Measurements from ENCODE around the gene MRNIP. TPM values are rescaled to one million over a fixed set of nuclear protein-coding genes. Genes with fewer than 3 reads are reported as not detected.

Gene MRNIP
- total RNA-seq, 2 donors from 2014 or later, result 23.4 to 34.8 TPM

GRCh38 chr5:179876610-179876952 is 18.0 kb upstream of the MRNIP start:
- intact Hi-C loops (cut with DNase I), result no loop called here
- H3K27me3 ChIP-seq, result no peaks in the 10 kb centered on the region
- H3K4me1 ChIP-seq, result no peaks in the 10 kb centered on the region
- TF ChIP-seq CTCF (IDR thresholded peaks at IDR 0.05), result no peak
- no peak for TF ChIP-seq POLR2A (IDR thresholded peaks at IDR 0.05)
- no peak overlapping the region for H3K4me3 ChIP-seq
- H3K9me3 ChIP-seq, result no peaks in the 10 kb centered on the region
- DNase-seq, result no peak
- 80 to 93% methylated on average over 3 of the region's 3 CpGs for WGBS, 2 donors
- ATAC-seq, result no peak
- H3K27ac ChIP-seq, result no peak overlapping the region
- peaks cover 4 to 33% of the 10 kb centered on the region in 2 donors for H3K36me3 ChIP-seq (replicated peaks in 1 of 2; ENCODE audit: insufficient read depth in 1 of 2, low read depth in 2 of 2)

GRCh38 chr5:179875741-179876609 is 17.4 kb upstream of the MRNIP start:
- ATAC-seq (no peak), DNase-seq (no peak)
- TF ChIP-seq CTCF (IDR thresholded peaks at IDR 0.05) (no peak), POLR2A (IDR thresholded peaks at IDR 0.05) (no peak)
- Histone ChIP-seq H3K27me3 (no peaks in the 10 kb centered on the region), H3K36me3 (replicated peaks in 1 of 2; ENCODE audit: insufficient read depth in 1 of 2, low read depth in 2 of 2) (peaks cover 4 to 35% of the 10 kb centered on the region in 2 donors), H3K9me3 (no peaks in the 10 kb centered on the region), H3K27ac (no peak overlapping the region), H3K4me3 (no peak overlapping the region), H3K4me1 (no peaks in the 10 kb centered on the region)
- intact Hi-C loops (cut with DNase I), result no loop called here
- WGBS, 2 donors, result 92 to 93% methylated on average over 8 to 16 of the region's 16 CpGs

DNA sequence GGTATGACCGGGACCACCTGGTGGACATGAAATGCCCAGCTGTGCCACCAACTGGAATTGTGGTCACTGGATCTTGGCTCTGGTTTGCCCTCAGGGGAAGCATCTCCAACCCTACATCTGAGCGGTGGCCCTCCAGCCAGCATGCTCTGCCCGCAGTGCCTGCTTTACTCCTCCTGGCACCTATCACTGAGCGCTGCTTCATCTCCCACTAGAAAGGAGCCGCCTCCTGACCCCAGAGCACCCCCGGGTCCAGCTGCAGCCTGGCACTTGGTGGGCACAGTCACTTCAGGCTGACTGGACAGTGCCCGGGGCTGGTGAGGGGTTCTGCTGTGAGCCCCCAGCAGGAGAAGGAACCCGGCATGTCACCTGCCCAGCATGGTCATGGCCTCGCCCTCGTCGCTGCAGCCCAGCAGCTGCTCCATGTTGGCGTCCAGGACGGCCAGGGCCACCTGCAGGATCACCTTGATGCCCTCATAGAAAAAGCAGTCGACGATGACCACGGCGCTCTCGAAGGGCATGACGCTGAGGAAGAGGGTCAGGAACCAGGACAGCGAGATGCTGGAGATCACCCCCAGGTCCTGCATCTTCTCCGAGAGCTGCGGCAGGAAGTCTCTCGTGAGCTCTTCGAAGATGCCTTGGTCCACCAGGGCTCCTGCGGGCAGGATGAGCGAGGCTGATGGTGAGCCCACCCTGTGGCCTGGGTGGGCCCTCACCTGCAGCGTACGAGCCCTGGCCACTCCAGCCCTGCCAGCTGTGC is 16.1 kb upstream of the MRNIP start:
- Histone ChIP-seq H3K27me3 (no peaks in the 10 kb centered on the region), H3K4me3 (no peak overlapping the region), H3K9me3 (no peaks in the 10 kb centered on the region), H3K36me3 (replicated peaks in 1 of 2; ENCODE audit: insufficient read depth in 1 of 2, low read depth in 2 of 2) (peaks cover 4 to 35% of the 10 kb centered on the region in 2 donors), H3K27ac (no peak overlapping the region), H3K4me1 (no peaks in the 10 kb centered on the region)
- TF ChIP-seq POLR2A (IDR thresholded peaks at IDR 0.05) (no peak), CTCF (IDR thresholded peaks at IDR 0.05) (no peak)
- WGBS, 2 donors, result 95 to 96% methylated on average over 15 to 28 of the region's 28 CpGs
- DNase-seq, result no peak
- no peak for ATAC-seq
- intact Hi-C loops (cut with DNase I), result no loop called here

- Histone ChIP-seq H3K27ac (no peak overlapping the region), H3K9me3 (no peaks in the 10 kb centered on the region), H3K4me1 (no peaks in the 10 kb centered on the region), H3K36me3 (replicated peaks in 1 of 2; ENCODE audit: insufficient read depth in 1 of 2, low read depth in 2 of 2) (peaks cover 4 to 34% of the 10 kb centered on the region in 2 donors), H3K4me3 (no peak overlapping the region), H3K27me3 (no peaks in the 10 kb centered on the region)
- ATAC-seq (no peak), DNase-seq (no peak)
- TF ChIP-seq POLR2A (IDR thresholded peaks at IDR 0.05) (no peak), CTCF (IDR thresholded peaks at IDR 0.05) (no peak)
- intact Hi-C loops (cut with DNase I), result no loop called here
- WGBS, 2 donors, result 100% methylated on average over 3 of the region's 3 CpGs
These were observed 15.5 kb upstream of the MRNIP start for GRCh38 chr5:179874136-179874535.

Data from body of pancreas (tissue), 4 donors.